ENCODE results near the gene PPP1R27.

The PPP1R27 gene

GRCh38 chr17:81821147-81821546 is 13.7 kb downstream of the PPP1R27 start:
- DNase-seq (ENCODE audit: low read depth, low spot score) = no peak

DNA sequence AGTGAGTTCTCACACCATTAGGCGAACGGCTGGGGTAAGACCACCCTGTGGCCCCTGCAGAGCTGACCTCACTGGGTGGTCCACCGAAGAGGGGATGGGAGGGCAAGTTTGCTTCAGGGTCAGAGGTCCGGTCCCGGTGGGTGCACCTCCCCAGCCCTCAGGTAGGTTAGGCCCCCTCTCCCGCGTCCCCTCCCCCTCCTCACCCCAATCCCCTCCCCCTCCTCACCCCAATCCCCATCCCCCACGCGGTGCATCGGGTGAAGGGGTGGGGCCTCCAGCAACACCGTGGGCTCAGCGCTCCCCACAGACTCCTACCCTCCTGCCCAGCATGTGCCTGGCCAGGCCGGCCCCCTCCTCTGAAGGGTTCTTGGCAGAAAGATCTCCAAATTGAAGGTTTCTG is 15.1 kb downstream of the PPP1R27 start:
- no peak for DNase-seq (ENCODE audit: low read depth, low spot score)

DNA sequence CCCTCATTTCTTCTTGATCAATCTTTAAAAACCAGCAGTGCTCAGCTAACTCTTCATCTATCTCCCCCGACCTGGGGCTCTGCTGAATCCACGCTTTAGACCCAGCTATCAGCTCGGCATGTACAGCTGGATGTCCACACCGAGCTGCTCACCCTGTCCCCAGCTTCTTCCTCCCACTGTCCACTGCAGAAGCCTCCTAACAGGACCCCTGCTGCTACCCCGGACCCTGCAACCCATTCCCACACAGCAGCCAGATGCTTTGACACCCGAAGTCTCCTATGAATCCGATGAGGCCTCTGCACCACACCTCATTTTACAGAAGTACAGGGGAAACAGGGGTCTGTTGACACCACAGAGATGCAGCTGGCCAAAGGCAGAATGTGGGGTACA is 17.1 kb downstream of the PPP1R27 start:
- no peak for DNase-seq (ENCODE audit: low read depth, low spot score)

DNA sequence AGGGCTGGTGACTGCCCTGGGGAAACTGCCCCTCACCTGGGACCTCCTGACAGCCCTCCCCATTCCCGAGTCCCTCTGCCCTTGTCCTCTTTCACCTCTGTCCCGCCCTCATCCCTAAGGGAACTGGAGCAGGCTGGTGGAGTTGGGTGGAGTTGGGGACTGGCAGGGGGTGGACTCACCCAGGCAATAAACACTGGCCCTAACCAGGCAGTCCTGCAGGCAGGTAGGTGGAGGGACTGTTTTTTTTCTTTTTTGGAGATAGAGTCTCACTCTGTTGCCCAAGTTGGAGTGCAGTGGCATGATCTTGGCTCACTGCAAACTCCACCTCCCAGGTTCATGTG is 19.2 kb downstream of the PPP1R27 start:
- DNase-seq (ENCODE audit: low read depth, low spot score) = no peak

DNA sequence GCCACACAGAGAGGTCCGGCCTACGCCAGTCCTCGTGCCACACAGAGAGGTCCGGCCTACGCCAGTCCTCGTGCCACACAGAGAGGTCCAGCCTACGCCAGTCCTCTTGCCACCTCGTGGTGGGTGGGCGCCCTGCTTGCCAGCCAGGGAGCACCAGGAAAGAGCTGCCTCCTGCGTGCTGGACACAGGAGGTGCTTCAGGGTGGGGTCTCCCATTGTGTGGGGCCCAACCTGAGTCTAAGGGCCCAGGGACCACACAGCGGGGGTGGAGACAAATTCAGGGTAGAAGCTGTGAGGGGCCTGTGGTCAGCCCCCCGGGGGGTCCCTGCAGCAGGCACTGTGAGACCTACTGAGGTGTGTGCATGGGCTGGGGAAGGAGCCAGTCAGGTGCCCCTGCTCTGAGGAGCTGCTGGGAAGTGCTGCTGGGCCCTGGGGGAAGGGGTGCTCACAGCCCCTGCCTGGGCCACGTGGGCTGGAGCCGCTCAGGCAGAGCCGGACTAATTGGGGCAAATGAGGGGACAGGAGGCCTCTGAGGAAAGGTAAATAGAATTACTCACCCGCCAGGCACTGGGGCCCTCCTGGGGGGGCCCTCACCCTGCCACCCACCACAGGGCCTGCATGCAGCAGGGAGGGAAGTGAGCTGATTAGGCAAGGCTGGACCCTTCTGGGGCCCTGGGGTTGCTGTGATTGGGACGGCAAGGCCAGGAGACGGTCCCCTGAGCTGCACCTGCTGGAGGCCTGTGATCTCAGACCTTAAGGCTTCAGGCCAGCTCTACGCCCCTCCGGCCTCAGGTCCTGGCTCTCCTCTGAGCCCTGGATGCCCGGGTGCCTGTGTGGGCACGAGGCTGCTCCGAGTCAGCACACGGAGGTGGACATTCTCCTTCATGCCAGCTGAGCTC is 19.9 kb downstream of the PPP1R27 start:
- DNase-seq (ENCODE audit: low read depth, low spot score) = no peak

- no peak for DNase-seq (ENCODE audit: low read depth, low spot score)
Observed at GRCh38 chr17:81813861-81814683, 20.8 kb downstream of the PPP1R27 start.

- no peak for DNase-seq (ENCODE audit: low read depth, low spot score)
Observed at GRCh38 chr17:81813371-81813684, 21.5 kb downstream of the PPP1R27 start.

DNA sequence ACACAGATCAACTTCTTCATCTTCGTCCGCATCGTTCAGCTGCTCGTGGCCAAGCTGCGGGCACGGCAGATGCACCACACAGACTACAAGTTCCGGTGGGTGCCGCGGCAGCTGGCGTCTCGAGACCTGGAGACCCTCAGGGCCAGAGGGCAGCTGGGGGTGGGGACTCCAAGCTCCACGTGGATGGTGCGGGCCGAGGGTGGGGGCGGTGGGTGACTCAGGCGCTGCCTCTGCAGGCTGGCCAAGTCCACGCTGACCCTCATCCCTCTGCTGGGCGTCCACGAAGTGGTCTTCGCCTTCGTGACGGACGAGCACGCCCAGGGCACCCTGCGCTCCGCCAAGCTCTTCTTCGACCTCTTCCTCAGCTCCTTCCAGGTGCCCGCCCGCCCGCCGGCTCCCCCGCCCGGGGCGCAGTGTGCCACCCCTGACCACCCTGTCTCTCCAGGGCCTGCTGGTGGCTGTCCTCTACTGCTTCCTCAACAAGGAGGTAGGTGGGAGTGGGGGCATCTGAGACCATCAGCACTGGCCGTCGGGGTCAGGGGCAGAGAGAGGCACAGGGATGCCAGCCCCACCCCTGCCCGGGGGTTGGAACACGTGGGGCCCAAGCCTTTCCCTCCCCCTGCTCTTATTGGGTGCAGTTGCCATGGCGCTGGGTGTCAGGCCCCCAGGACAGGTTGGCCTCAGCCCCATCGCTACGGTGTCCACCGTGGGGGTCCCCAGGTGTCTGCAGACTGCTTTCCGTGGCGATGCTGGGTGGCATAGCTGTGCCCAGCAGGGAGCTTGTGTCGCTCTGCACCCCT is 22.1 kb downstream of the PPP1R27 start:
- DNase-seq (ENCODE audit: low read depth, low spot score) = no peak

DNA sequence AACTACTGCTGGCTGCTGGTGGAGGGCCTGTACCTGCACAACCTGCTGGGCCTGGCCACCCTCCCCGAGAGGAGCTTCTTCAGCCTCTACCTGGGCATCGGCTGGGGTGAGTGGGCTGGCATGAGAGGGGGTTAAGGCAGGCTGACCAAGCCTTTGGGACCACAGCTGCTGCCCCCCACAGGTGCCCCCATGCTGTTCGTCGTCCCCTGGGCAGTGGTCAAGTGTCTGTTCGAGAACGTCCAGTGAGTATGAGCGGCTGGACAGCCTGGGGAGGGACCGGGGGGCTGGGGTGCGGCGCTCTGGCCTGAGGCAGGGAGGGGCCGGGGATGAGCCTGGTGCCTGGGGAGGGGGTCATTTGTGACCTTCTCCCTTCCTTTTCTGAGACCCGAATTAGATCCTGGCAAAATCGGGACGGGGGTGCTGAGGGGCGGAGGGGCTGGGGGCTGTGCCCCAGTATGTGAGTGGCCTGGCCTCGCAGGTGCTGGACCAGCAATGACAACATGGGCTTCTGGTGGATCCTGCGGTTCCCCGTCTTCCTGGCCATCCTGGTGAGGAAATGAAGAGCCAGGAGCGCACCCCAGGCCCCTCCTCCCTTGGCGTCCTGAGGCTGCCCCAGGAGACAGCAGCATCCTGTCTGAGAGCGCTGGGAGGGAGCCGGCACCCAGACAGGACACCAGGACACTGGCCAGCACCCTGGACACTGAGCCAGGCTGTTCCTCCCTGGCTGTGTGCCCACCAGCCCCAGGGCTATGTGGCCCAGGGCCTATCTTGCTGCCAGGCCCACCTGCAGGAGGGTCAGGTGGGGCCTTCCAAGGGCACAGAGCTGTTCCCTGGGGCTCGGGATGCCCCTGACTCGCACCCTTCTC is 22.9 kb downstream of the PPP1R27 start:
- DNase-seq (ENCODE audit: low read depth, low spot score) = no peak

- no peak for DNase-seq (ENCODE audit: low read depth, low spot score)
Observed at GRCh38 chr17:81810892-81811704, 23.8 kb downstream of the PPP1R27 start.

DNA sequence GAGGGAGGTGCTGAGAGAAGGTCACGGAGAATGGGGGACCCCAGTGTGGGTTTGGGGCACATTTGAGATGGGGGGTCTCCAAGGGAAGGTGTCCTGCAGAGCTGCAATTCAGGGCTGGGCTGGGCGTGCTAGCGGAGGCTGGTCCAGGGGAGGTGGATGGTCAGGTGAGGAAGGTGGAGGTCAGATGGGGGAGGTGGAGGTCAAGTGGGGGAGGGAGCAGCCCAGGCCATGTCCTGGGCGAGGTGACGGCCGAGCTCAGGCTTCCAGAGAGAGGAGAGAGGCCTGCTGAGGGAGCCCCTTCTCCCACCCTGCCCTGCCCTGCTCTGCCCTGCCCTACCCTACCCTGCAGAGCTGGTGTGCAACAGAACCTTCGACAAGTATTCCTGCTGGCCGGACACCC is 24.4 kb downstream of the PPP1R27 start:
- DNase-seq (ENCODE audit: low read depth, low spot score) = no peak

DNA sequence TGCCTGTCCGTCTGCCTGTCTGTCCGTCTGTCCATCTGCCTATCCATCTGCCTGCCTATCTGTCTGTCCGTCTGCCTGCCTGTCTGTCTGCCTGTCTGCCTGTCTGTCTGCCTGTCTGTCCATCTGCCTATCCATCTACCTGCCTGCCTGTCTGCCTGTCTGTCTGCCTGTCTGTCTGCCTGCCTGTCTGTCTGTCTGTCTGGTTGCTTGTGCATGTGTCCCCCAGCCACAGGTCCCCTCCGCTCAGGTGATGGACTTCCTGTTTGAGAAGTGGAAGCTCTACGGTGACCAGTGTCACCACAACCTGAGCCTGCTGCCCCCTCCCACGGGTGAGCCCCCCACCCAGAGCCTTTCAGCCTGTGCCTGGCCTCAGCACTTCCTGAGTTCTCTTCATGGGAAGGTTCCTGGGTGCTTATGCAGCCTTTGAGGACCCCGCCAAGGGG is 25.3 kb downstream of the PPP1R27 start:
- no peak for DNase-seq (ENCODE audit: low read depth, low spot score)

DNA sequence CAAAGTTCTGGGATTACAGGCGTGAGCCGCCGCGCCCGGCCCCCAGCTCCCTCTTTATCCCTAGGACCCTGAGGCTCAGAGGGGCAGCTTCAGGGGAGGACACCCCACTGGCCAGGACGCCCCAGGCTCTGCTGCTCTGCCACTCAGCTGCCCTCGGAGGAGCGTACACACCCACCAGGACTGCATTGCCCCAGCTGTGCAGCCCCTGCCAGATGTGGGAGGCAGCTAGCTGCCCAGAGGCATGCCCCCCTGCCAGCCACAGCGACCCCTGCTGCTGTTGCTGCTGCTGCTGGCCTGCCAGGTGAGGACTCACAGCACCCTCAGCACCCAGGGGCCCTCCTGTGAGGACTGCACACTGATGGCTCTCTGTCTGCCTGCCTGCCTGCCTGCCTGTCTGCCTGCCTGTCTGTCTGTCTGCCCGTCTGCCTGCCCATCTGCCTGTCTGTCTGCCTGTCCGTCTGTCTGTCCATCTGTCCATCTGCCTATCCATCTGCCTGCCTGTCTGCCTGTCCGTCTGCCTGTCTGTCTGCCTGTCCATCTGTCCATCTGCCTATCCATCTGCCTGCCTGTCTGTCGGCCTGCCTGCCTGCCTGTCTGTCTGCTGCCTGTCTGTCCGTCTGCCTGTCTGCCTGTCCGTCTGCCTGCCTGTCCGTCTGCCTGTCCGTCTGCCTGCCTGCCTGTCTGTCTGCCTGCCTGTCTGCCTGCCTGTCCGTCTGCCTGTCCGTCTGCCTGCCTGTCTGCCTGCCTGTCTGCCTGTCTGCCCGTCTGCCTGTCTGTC is 25.9 kb downstream of the PPP1R27 start:
- DNase-seq (ENCODE audit: low read depth, low spot score) = no peak

DNA sequence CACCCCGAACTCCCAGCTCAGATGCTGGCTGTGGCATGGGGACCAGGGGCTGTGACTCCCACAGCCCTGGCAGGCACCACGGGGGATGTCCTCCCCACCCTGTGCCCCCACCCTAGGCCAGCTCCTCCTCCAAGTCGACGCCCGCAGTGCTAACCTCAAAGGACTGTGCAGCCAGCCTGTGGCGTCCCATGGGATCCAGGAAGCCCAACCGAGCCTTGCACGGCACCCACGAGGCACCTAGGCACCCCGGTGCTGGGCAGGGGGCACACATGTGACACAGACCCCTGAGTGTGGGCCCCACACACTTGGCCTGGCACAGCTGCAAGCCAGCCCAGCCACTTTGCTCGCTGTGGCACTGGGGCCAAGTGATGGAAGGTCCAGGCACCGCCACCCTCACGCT is 27.0 kb downstream of the PPP1R27 start:
- DNase-seq (ENCODE audit: low read depth, low spot score) = no peak

DNA sequence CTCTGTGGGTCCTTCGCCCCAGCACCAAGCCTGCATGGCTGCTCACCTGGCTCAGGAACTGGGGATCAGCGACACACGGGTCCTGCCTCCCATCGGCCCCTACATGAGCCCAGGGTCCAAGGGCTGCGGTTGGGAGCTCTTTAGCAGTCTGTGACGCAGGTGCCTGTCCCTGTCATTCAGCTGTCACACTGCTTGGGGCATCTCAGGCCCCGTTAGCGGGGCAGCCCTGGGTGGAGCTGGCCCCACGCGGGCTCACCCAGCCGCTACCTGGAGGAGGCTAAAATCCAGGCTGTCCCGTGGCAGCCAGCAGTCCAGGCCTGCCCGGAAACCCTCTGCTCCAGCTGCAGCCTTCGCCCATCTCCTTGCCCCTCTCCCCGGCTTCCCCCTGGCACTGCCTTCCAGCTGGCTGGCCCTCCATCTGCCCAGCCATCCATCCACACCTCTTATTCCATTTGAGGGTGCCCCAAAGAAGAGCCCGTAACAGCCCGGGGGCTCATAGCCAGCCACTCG is 27.6 kb downstream of the PPP1R27 start:
- DNase-seq (ENCODE audit: low read depth, low spot score) = no peak

- no peak for DNase-seq (ENCODE audit: low read depth, low spot score)
Observed at GRCh38 chr17:81806461-81807209, 28.2 kb downstream of the PPP1R27 start.

GRCh38 chr17:81805707-81806460 is 29.0 kb downstream of the PPP1R27 start:
- no peak for DNase-seq (ENCODE audit: low read depth, low spot score)
